Peyer's patch (tissue), 4 donors: Measurements from ENCODE around the gene SH3RF3.

Experiments used
- CTCF ChIP-seq, 6 experiments: fragments of 450-650 bp in 4 of 6; fragments of 200-600 bp in 2 of 6; sonication (generic) in 1 of 6; IDR thresholded peaks; one replicate each; pipeline ENCODE4 v1.5.1; 2017 to 2019; ENCODE audit warnings: antibody characterized with exemption in 6 of 6, mild to moderate bottlenecking in 3 of 6, moderate library complexity in 1 of 6
- POLR2A ChIP-seq, 2 donors: fragments of 450-650 bp; IDR thresholded peaks; one replicate each; pipeline ENCODE4 v1.5.1; 2017; ENCODE audit warnings: antibody characterized with exemption in 2 of 2, mild to moderate bottlenecking in 2 of 2, moderate library complexity in 2 of 2

GRCh38 chr2:109158237-109158636, 29.2 kb downstream of the SH3RF3 start:
- TF ChIP-seq CTCF (IDR thresholded peaks at IDR 0.05) (no peak), POLR2A (IDR thresholded peaks at IDR 0.05) (no peak)
